GM18858 (cell line): ENCODE measurements around the gene RNF121.

ENCODE experiments used
- ATAC-seq: cut with Tn5 transposase; IDR thresholded peaks from one replicate; pipeline ENCODE4 v1.9.1; 2021; ENCODE audit not compliant: unreplicated experiment

Gene RNF121

DNA sequence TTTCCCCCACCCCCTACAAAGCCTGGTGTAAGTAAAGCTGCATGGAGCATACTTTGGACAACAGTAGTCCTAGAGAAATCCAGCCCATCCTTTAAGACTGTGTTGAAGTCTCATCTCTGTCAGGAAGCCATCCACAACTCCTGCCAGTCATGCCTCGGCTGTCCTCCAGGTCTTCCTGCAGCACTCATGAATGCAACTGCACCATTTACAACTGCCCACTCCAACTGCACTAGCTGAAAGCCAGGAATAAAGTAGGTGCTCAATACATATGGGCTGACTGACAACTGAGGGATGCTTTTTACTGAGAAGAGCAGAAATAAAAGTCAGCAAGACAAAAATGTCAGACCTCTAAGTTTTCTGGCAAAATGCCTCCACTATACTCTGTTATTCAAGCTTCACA lies 97.2 kb downstream of the RNF121 start:
- ATAC-seq = no peak

GRCh38 chr11:72030472-72031045 lies 101.7 kb downstream of the RNF121 start:
- no peak for ATAC-seq

DNA sequence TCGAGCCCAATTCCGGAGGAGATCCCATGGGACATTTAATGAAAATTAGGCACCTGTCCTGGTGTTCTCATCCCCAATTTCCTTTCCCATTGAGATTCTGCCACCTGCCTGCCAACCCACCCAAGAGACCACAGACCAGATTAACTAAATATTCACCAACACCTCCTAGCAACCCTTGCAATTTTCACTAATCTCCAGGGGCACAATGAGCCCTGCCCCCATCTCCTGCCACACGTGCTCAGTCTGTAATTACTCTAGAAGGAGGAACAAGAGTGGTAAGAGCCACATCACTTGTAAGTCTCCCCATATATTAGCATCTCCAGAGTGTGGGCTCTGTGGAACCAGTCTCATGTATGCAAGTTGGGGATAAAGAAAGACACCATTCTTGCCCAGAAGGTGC lies 107.8 kb downstream of the RNF121 start:
- ATAC-seq = no peak

- no peak for ATAC-seq
These were observed 108.9 kb downstream of the RNF121 start for GRCh38 chr11:72037554-72038311.

DNA sequence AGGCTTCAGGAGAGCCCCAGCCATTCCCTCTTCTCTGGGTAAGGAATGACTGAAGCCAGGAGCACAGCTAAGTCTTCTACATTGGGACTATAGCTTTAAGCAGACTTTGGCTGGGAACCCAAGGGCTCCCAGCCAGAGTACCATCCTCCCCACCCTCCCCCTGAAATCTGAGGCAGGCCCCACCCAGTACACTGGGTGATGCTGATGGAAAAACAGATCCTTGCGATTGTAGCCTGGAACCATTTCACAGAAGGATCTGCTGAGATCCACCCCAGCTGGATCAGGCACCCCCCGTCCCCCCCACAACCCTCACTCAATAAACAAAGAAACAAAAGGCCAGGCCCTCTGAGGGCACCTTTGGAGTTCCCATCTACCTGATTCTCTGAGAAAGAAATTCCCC lies 109.6 kb downstream of the RNF121 start:
- no peak for ATAC-seq

DNA sequence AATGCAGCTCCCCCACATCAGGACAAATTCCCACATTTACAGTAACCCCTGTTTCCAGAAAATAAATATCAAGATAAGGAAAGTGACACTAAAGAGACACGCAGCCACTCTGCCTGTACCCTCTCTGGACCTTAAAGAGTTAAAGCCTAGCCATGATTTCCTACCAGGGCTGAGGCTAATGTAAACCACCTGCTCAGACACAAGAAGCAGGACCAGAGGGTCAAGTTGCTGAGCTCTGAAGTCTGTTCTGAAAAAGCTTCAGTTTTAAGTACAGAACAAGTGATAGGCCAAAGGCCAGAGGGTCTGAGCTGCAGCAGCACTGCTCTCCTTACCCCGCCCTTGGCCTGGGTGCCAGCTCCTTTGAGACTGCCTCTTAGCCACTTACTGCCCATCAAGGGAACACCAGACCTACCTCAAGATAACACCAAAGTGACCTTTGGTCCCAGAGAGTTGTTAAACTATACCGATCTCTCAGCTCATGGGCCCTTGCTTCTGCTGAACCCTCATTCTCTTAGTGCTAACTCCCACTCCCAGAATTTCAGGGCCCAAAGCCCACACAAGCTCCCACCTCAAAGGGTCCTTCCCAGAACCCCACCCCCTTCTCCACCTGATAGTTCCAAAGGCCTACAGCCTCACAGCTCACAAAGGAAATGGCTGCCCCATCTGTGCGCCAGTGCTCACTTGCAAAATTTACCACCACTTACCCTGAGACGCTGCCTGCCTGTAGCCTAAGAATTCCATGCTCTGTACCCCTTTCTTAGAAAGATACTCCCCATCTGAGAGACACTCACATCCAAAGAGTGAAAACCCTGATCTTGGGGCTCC lies 110.4 kb downstream of the RNF121 start:
- no peak for ATAC-seq

DNA sequence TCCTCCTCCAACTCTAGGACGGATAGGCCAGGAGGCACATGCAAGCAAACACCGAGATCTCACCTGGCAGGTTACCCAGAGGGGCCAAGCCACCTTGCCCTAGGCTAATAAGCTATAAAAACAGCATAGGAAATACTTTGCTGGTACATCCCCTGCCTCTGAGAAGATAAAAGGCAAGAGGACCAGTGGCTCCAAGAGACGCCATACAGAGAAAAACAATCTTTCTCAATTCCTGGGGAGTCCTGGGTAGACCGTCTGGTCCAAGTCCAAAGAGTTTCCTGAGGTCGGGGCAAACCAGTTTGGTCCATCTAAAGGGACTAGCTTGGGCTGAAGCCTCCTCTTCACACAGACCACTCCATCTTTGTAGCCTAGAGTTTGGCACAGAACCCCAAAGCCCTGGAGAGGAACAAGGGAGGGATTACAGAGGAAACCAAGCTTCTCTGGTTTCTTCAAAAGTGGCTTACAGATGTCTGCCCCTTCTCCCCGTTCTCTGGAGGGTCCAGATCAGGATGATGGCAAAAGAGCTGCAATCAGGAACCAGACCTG lies 111.1 kb downstream of the RNF121 start:
- no peak for ATAC-seq

- no peak for ATAC-seq
These were observed 111.9 kb downstream of the RNF121 start for GRCh38 chr11:72040491-72041363.

GRCh38 chr11:72041364-72042063 lies 112.7 kb downstream of the RNF121 start:
- ATAC-seq = no peak

DNA sequence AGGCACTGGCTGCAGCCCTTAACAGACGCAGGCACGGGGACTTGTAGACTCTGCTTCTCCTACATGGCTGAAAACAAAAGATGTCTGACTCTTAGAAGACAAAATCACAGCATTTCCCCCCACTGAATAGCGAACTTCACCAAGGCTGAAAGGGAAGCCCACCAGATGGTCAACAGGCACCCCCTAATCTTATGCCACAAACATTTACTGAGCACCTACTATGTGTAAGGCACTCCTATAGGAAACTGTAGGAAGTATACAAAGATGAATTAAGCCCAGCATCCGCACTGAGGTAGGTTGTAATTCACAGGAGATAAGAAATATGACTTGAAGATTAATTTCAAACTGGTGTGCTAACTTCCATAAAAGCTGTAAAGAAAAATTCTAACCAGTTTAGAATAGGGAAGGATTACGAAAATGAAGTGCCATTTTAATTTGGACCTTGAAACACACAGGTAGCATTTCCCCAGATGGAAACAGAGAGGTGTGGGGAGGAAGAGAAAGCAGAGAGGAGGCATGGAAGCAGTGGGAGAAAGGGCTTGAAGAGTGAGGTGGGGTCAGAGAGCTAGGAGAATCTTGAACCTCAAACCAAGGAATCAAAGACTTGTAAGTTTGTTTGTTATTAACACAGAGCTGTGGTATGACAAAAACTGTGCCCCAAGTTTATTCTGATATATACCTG lies 113.4 kb downstream of the RNF121 start:
- no peak for ATAC-seq

GRCh38 chr11:72045849-72046248 lies 117.0 kb downstream of the RNF121 start:
- no peak for ATAC-seq
